OCI-LY3 (cell line): ENCODE results near the gene ZNF735.
"Not testable (repeated sequence)": the region's sequence is repeated elsewhere in the genome, so short reads cannot be mapped to it uniquely, and the experiment has no call there.

ENCODE experiments used
- H2AFZ ChIP-seq: fragments of 200-600, 300-600 bp; shearing (Covaris generic); 2 replicates; pipeline ENCODE4 v1.6.0; 2014; ENCODE audit warnings: antibody characterized with exemption, low read depth, low read length
- H3K27ac ChIP-seq: fragments of 200-600, 300-600 bp; sonication (generic); 2 replicates; pipeline ENCODE4 v1.5.1; 2014; ENCODE audit warnings: mild to moderate bottlenecking, low read length, moderate library complexity, mixed read lengths
- H3K27me3 ChIP-seq: fragments of 200-600, 300-600 bp; sonication (generic); 2 replicates; pipeline ENCODE4 v1.6.1; 2014; ENCODE audit warnings: low read depth, low read length, mixed read lengths
- H3K36me3 ChIP-seq: fragments of 200-600, 300-600 bp; sonication (generic); replicated peaks from 2 replicates; pipeline ENCODE3; 2014; ENCODE audit warnings: low read depth, low read length, mixed read lengths
- H3K4me1 ChIP-seq: fragments of 300-600, 200-600 bp; sonication (generic); 2 replicates; pipeline ENCODE4 v1.6.1; 2014; ENCODE audit warnings: low read length, mixed read lengths
- H3K4me2 ChIP-seq: fragments of 200-600, 300-600 bp; sonication (generic); 2 replicates; pipeline ENCODE4 v1.6.1; 2014; ENCODE audit warnings: low read length, mixed read lengths
- H3K4me3 ChIP-seq: fragments of 300-600, 200-600 bp; sonication (generic); 2 replicates; pipeline ENCODE4 v1.5.1; 2014; ENCODE audit warnings: antibody characterized with exemption, mild to moderate bottlenecking, low read length, moderate library complexity
- H3K79me2 ChIP-seq: fragments of 300-600, 200-600 bp; shearing (Covaris generic); 2 replicates; pipeline ENCODE4 v1.6.1; 2014; ENCODE audit warnings: mild to moderate bottlenecking, low read length, mixed read lengths
- H3K9ac ChIP-seq: fragments of 300-600, 200-600 bp; shearing (Covaris generic); 2 replicates; pipeline ENCODE4 v1.6.0; 2014; ENCODE audit warnings: mild to moderate bottlenecking, low read length, moderate library complexity
- H3K9me3 ChIP-seq: fragments of 200-600, 300-600 bp; shearing (Covaris generic); 2 replicates; pipeline ENCODE4 v1.6.1; 2014; ENCODE audit warnings: low read length, mixed read lengths; ENCODE audit not compliant: insufficient read depth
- H4K20me1 ChIP-seq: fragments of 200-600, 300-600 bp; sonication (generic); 2 replicates; pipeline ENCODE4 v1.6.1; 2016; ENCODE audit warnings: low read length, mixed read lengths; ENCODE audit not compliant: insufficient read depth
- EZH2phosphoT487 ChIP-seq: fragments of 200-600 bp; shearing (Covaris generic); IDR thresholded peaks from 2 replicates; pipeline ENCODE4 v1.6.1; 2018; ENCODE audit warnings: antibody characterized with exemption, mixed run types, low read depth
- TF ChIP-seq, protein P1 (sequence below): fragments of 200-600, 300-600 bp; sonication (generic); IDR thresholded peaks from 2 replicates; pipeline ENCODE4 v1.5.1; 2014; ENCODE audit warnings: antibody characterized with exemption, low read length, low read depth

Gene ZNF735

DNA sequence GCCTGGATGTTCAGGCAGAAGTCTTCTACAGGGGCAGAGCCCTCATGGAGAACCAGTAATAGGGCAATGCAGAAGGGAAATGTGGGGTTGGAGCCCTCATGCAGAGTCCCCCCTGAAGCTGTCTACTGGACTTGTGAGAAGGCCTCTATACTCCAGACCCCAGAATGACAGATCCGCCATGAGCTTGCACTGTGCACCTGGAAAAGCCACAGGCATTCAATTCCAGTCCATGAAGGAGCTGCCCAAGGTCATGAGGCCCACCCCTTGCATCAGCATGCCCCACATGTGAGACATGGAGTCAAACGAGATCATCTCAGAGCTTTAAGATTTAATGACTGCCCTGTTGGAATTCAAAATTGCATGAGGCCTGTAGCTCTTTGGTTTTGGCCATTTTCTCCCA is 16.4 kb downstream of the ZNF735 start:
- no peaks in the 10 kb centered on the region for H3K27me3 ChIP-seq
- TF ChIP-seq EZH2phosphoT487 = no peak
- TF ChIP-seq, protein P1, sequence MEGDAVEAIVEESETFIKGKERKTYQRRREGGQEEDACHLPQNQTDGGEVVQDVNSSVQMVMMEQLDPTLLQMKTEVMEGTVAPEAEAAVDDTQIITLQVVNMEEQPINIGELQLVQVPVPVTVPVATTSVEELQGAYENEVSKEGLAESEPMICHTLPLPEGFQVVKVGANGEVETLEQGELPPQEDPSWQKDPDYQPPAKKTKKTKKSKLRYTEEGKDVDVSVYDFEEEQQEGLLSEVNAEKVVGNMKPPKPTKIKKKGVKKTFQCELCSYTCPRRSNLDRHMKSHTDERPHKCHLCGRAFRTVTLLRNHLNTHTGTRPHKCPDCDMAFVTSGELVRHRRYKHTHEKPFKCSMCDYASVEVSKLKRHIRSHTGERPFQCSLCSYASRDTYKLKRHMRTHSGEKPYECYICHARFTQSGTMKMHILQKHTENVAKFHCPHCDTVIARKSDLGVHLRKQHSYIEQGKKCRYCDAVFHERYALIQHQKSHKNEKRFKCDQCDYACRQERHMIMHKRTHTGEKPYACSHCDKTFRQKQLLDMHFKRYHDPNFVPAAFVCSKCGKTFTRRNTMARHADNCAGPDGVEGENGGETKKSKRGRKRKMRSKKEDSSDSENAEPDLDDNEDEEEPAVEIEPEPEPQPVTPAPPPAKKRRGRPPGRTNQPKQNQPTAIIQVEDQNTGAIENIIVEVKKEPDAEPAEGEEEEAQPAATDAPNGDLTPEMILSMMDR = no peak
- H3K27ac ChIP-seq = no peak overlapping the region
- H3K9me3 ChIP-seq = no peaks in the 10 kb centered on the region
- no peaks in the 10 kb centered on the region for H3K4me1 ChIP-seq
- no peak overlapping the region for H2AFZ ChIP-seq
- no peak overlapping the region for H3K4me2 ChIP-seq
- H4K20me1 ChIP-seq = no peaks in the 10 kb centered on the region
- H3K36me3 ChIP-seq = no peaks in the 10 kb centered on the region
- H3K9ac ChIP-seq = no peak overlapping the region
- H3K79me2 ChIP-seq = no peaks in the 10 kb centered on the region
- no peak overlapping the region for H3K4me3 ChIP-seq

DNA sequence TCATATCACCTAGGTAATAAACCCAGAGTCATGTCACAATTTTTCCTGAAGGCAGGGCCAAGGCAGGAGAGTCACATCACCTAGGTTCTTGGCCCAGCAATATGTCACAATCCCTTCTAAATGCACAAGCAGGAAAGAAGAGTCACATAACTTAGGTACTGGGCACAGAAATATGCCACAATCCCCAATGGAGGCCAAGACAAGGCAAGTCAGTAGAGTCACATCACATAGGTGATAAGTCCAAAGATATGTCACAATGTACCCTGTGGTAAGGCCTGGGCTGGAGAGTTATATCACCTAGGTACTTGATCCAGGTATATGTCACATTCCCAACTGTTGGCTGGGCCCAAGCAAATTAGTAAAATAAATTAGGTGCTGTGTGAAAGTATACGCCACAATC is 21.2 kb downstream of the ZNF735 start, which contains the start of gene ZNF679:
TSS of gene ZNF679 (plus strand) at position 301 of the 400 bp plus-strand sequence. CDS start 20,644 bp downstream, outside the sequence.
- not testable (repeated sequence) for H3K4me2 ChIP-seq, H3K9me3 ChIP-seq, H3K27ac ChIP-seq, H2AFZ ChIP-seq, H3K4me1 ChIP-seq, H3K9ac ChIP-seq, H3K27me3 ChIP-seq, H3K79me2 ChIP-seq, H3K4me3 ChIP-seq, H4K20me1 ChIP-seq, H3K36me3 ChIP-seq

DNA sequence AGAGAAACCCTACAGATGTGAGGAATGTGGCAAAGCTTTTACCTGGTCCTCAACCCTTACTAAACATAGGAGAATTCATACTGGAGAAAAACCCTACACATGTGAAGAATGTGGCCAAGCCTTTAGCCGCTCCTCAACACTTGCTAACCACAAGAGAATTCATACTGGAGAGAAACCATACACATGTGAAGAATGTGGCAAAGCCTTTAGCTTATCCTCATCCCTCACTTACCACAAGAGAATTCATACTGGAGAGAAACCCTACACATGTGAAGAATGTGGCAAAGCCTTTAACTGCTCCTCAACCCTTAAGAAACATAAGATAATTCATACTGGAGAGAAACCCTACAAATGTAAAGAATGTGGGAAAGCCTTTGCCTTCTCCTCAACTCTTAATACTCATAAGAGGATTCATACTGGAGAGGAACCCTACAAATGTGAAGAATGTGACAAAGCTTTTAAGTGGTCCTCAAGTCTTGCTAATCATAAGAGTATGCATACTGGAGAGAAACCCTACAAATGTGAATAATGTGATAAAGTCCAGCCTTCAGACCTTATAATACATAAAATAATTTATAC is 59.4 kb downstream of the ZNF735 start:
- Histone ChIP-seq H3K4me1 (no peaks in the 10 kb centered on the region), H3K4me2 (no peak overlapping the region), H3K27ac (no peak overlapping the region), H3K27me3 (no peaks in the 10 kb centered on the region), H3K9ac (no peak overlapping the region), H4K20me1 (no peaks in the 10 kb centered on the region), H2AFZ (no peak overlapping the region), H3K4me3 (no peak overlapping the region), H3K79me2 (no peaks in the 10 kb centered on the region), H3K36me3 (no peaks in the 10 kb centered on the region), H3K9me3 (peaks cover 11% of the 10 kb centered on the region; the same call in 1 of the 2 replicates)
- TF ChIP-seq, protein P1 = no peak
- no peak for TF ChIP-seq EZH2phosphoT487
